Stimulated activated memory B cell treated with anti-CD40 and anti-IgM and Interleukin-4, amounts not matched to agents 10 μg/mL and 1 μg/mL and 100 μg/mL, for 72 hours (primary cell): ENCODE data around the gene OTP.
A peak's percentile ranks its signal among the peaks of the same experiment; 100 is the strongest.

ENCODE experiments used
- ATAC-seq: fragments of 150-1000 bp; cut with Tn5 transposase; 2 replicates; pipeline ENCODE4 v1.10.0; 2021
- H3K27ac Mint-ChIP-seq: one replicate; pipeline ENCODE4 v1.8.0; 2022; ENCODE audit warnings: mild to moderate bottlenecking, mixed read lengths
- H3K27me3 Mint-ChIP-seq: one replicate; pipeline ENCODE4 v1.8.0; 2022; ENCODE audit warnings: mixed read lengths
- H3K36me3 Mint-ChIP-seq: one replicate; pipeline ENCODE4 v1.8.0; 2022; ENCODE audit warnings: mixed read lengths
- H3K4me1 Mint-ChIP-seq: one replicate; pipeline ENCODE4 v1.8.0; 2022; ENCODE audit warnings: mixed read lengths
- H3K4me3 Mint-ChIP-seq: one replicate; pipeline ENCODE4 v1.8.0; 2022; ENCODE audit warnings: mild to moderate bottlenecking, moderate library complexity, mixed read lengths
- H3K9me3 Mint-ChIP-seq: one replicate; pipeline ENCODE4 v1.8.0; 2022; ENCODE audit warnings: mixed read lengths

The OTP gene

GRCh38 chr5:77637998-77638762 lies at the start of gene OTP:
Gene OTP (minus strand): TSS chr5:77638713. CDS start chr5:77638549, 164 bp downstream.
- Mint-ChIP-seq H3K4me1 (peaks cover 6% of the 10 kb centered on the region), H3K27ac (peak within 1 kb of the TSS; percentile 9), H3K4me3 (peak within 1 kb of the TSS; percentile 11), H3K9me3 (peaks cover 2% of the 10 kb centered on the region), H3K36me3 (peaks cover under 1% of the 10 kb centered on the region), H3K27me3 (peaks cover 74% of the 10 kb centered on the region)
- ATAC-seq, result no peak

- no peak overlapping the region for H3K4me3 Mint-ChIP-seq
- H3K36me3 Mint-ChIP-seq, result peaks cover 9% of the 10 kb centered on the region
- no peak overlapping the region for H3K27ac Mint-ChIP-seq
- H3K4me1 Mint-ChIP-seq, result no peaks in the 10 kb centered on the region
- H3K27me3 Mint-ChIP-seq, result no peaks in the 10 kb centered on the region
- H3K9me3 Mint-ChIP-seq, result no peaks in the 10 kb centered on the region
- no peak for ATAC-seq
These were observed 44.7 kb upstream of the OTP start for GRCh38 chr5:77683171-77683732.

GRCh38 chr5:77670526-77670925 lies 32.0 kb upstream of the OTP start:
- ATAC-seq, result no peak
- peaks cover 33% of the 10 kb centered on the region for H3K27me3 Mint-ChIP-seq
- no peaks in the 10 kb centered on the region for H3K36me3 Mint-ChIP-seq
- H3K27ac Mint-ChIP-seq, result no peak overlapping the region
- no peaks in the 10 kb centered on the region for H3K4me1 Mint-ChIP-seq
- no peak overlapping the region for H3K4me3 Mint-ChIP-seq
- peaks cover 11% of the 10 kb centered on the region for H3K9me3 Mint-ChIP-seq

- H3K27ac Mint-ChIP-seq, result no peak overlapping the region
- peaks cover 3% of the 10 kb centered on the region for H3K9me3 Mint-ChIP-seq
- no peaks in the 10 kb centered on the region for H3K36me3 Mint-ChIP-seq
- no peak for ATAC-seq
- H3K4me1 Mint-ChIP-seq, result no peaks in the 10 kb centered on the region
- peaks cover 33% of the 10 kb centered on the region for H3K27me3 Mint-ChIP-seq
- H3K4me3 Mint-ChIP-seq, result no peak overlapping the region
These were observed 31.2 kb upstream of the OTP start for GRCh38 chr5:77669677-77670076.

GRCh38 chr5:77663090-77663863 lies 24.8 kb upstream of the OTP start:
- H3K27ac Mint-ChIP-seq, result no peak overlapping the region
- no peaks in the 10 kb centered on the region for H3K36me3 Mint-ChIP-seq
- no peaks in the 10 kb centered on the region for H3K4me1 Mint-ChIP-seq
- no peak overlapping the region for H3K4me3 Mint-ChIP-seq
- H3K9me3 Mint-ChIP-seq, result no peaks in the 10 kb centered on the region
- no peak for ATAC-seq
- no peaks in the 10 kb centered on the region for H3K27me3 Mint-ChIP-seq

- Mint-ChIP-seq H3K9me3 (no peaks in the 10 kb centered on the region), H3K27me3 (no peaks in the 10 kb centered on the region), H3K36me3 (no peaks in the 10 kb centered on the region), H3K4me1 (no peaks in the 10 kb centered on the region), H3K27ac (no peak overlapping the region), H3K4me3 (no peak overlapping the region)
- ATAC-seq, result no peak
These were observed 24.1 kb upstream of the OTP start for GRCh38 chr5:77662635-77663034.

GRCh38 chr5:77658662-77659061 lies 20.1 kb upstream of the OTP start:
- Mint-ChIP-seq H3K36me3 (no peaks in the 10 kb centered on the region), H3K27ac (no peak overlapping the region), H3K27me3 (no peaks in the 10 kb centered on the region), H3K4me3 (no peak overlapping the region), H3K4me1 (no peaks in the 10 kb centered on the region), H3K9me3 (no peaks in the 10 kb centered on the region)
- ATAC-seq, result no peak

- H3K4me1 Mint-ChIP-seq, result no peaks in the 10 kb centered on the region
- H3K9me3 Mint-ChIP-seq, result no peaks in the 10 kb centered on the region
- H3K36me3 Mint-ChIP-seq, result no peaks in the 10 kb centered on the region
- no peak overlapping the region for H3K4me3 Mint-ChIP-seq
- H3K27ac Mint-ChIP-seq, result no peak overlapping the region
- peaks cover 19% of the 10 kb centered on the region for H3K27me3 Mint-ChIP-seq
- ATAC-seq, result no peak
These were observed 12.8 kb upstream of the OTP start for GRCh38 chr5:77651343-77651742.

- peaks cover 25% of the 10 kb centered on the region for H3K27me3 Mint-ChIP-seq
- no peaks in the 10 kb centered on the region for H3K4me1 Mint-ChIP-seq
- no peak overlapping the region for H3K4me3 Mint-ChIP-seq
- no peaks in the 10 kb centered on the region for H3K36me3 Mint-ChIP-seq
- H3K27ac Mint-ChIP-seq, result no peak overlapping the region
- no peaks in the 10 kb centered on the region for H3K9me3 Mint-ChIP-seq
- ATAC-seq, result peak; percentile 31
These were observed 12.2 kb upstream of the OTP start for GRCh38 chr5:77650686-77651085.

GRCh38 chr5:77649776-77650175 lies 11.3 kb upstream of the OTP start:
- peaks cover 30% of the 10 kb centered on the region for H3K27me3 Mint-ChIP-seq

GRCh38 chr5:77645995-77646639 lies 7.6 kb upstream of the OTP start:
- no peak for ATAC-seq
- no peak overlapping the region for H3K27ac Mint-ChIP-seq
- H3K4me3 Mint-ChIP-seq, result no peak overlapping the region
- peaks cover 67% of the 10 kb centered on the region for H3K27me3 Mint-ChIP-seq
- H3K9me3 Mint-ChIP-seq, result no peaks in the 10 kb centered on the region
- H3K4me1 Mint-ChIP-seq, result peaks cover 16% of the 10 kb centered on the region
- H3K36me3 Mint-ChIP-seq, result no peaks in the 10 kb centered on the region

More at GRCh38 chr5:77649776-77650175, 11.3 kb upstream of the OTP start:
- peaks cover 4% of the 10 kb centered on the region for H3K4me1 Mint-ChIP-seq
- H3K4me3 Mint-ChIP-seq, result no peak overlapping the region
- no peak for ATAC-seq
- no peaks in the 10 kb centered on the region for H3K36me3 Mint-ChIP-seq
- no peaks in the 10 kb centered on the region for H3K9me3 Mint-ChIP-seq
- H3K27ac Mint-ChIP-seq, result no peak overlapping the region

- Mint-ChIP-seq H3K4me3 (peak overlapping the region; percentile 52), H3K27me3 (peaks cover 74% of the 10 kb centered on the region), H3K27ac (no peak overlapping the region), H3K4me1 (peaks cover 16% of the 10 kb centered on the region), H3K36me3 (no peaks in the 10 kb centered on the region), H3K9me3 (peaks cover 2% of the 10 kb centered on the region)
- ATAC-seq, result peak; percentile 67
These were observed 6.9 kb upstream of the OTP start for GRCh38 chr5:77645158-77645994.

- no peak for ATAC-seq
- Mint-ChIP-seq H3K36me3 (no peaks in the 10 kb centered on the region), H3K4me1 (peaks cover 16% of the 10 kb centered on the region), H3K9me3 (peaks cover 2% of the 10 kb centered on the region), H3K27me3 (peaks cover 82% of the 10 kb centered on the region), H3K27ac (no peak overlapping the region), H3K4me3 (peak overlapping the region; percentile 52)
These were observed 6.1 kb upstream of the OTP start for GRCh38 chr5:77644371-77645157.
